ENCODE measurements around the gene LRFN2.

Gene LRFN2

GRCh38 chr6:40349901-40350746 lies 237.0 kb downstream of the LRFN2 start:
- no peak for DNase-seq (ENCODE audit: low read depth in 2 of 2)

GRCh38 chr6:40349123-40349900 lies 237.9 kb downstream of the LRFN2 start:
- DNase-seq (ENCODE audit: low read depth in 2 of 2) = no peak

GRCh38 chr6:40348591-40348990 lies 238.6 kb downstream of the LRFN2 start:
- no peak for DNase-seq (ENCODE audit: low read depth in 2 of 2)

GRCh38 chr6:40347571-40348011 lies 239.6 kb downstream of the LRFN2 start:
- DNase-seq (ENCODE audit: low read depth in 2 of 2) = no peak

- no peak for DNase-seq (ENCODE audit: low read depth in 2 of 2)
Measured at GRCh38 chr6:40346246-40346645, 240.9 kb downstream of the LRFN2 start.

- no peak for DNase-seq (ENCODE audit: low read depth in 2 of 2)
Measured at GRCh38 chr6:40344566-40345167, 242.5 kb downstream of the LRFN2 start.

GRCh38 chr6:40343877-40344565 lies 243.1 kb downstream of the LRFN2 start:
- DNase-seq (ENCODE audit: low read depth in 2 of 2) = no peak

- no peak for DNase-seq (ENCODE audit: low read depth in 2 of 2)
Measured at GRCh38 chr6:40343318-40343876, 243.8 kb downstream of the LRFN2 start.

- no peak for DNase-seq (ENCODE audit: low read depth in 2 of 2)
Measured at GRCh38 chr6:40342723-40343122, 244.4 kb downstream of the LRFN2 start.

- no peak for DNase-seq (ENCODE audit: low read depth in 2 of 2)
Measured at GRCh38 chr6:40341726-40342125, 245.4 kb downstream of the LRFN2 start.
